ENCODE data around the gene ZRANB1.

ZRANB1 gene

DNA sequence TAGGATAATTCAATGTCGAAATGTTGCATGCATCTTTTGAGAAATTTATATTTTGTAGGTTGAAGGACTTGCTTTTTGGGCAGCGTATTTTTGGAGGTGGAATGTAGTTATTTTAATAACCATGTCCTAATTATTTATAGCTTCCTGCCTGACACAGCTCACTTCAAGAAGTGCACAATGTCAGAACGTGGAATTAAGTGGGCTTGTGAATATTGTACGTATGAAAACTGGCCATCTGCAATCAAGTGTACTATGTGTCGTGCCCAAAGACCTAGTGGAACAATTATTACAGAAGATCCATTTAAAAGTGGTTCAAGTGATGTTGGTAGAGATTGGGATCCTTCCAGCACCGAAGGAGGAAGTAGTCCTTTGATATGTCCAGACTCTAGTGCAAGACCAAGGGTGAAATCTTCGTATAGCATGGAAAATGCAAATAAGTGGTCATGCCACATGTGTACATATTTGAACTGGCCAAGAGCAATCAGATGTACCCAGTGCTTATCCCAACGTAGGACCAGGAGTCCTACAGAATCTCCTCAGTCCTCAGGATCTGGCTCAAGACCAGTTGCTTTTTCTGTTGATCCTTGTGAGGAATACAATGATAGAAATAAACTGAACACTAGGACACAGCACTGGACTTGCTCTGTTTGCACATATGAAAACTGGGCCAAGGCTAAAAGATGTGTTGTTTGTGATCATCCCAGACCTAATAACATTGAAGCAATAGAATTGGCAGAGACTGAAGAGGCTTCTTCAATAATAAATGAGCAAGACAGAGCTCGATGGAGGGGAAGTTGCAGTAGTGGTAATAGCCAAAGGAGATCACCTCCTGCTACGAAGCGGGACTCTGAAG lies 620 bp downstream of the ZRANB1 start:
- no peak for TF ChIP-seq ZFX (IDR thresholded peaks at IDR 0.05)
- TF ChIP-seq, protein P1, sequence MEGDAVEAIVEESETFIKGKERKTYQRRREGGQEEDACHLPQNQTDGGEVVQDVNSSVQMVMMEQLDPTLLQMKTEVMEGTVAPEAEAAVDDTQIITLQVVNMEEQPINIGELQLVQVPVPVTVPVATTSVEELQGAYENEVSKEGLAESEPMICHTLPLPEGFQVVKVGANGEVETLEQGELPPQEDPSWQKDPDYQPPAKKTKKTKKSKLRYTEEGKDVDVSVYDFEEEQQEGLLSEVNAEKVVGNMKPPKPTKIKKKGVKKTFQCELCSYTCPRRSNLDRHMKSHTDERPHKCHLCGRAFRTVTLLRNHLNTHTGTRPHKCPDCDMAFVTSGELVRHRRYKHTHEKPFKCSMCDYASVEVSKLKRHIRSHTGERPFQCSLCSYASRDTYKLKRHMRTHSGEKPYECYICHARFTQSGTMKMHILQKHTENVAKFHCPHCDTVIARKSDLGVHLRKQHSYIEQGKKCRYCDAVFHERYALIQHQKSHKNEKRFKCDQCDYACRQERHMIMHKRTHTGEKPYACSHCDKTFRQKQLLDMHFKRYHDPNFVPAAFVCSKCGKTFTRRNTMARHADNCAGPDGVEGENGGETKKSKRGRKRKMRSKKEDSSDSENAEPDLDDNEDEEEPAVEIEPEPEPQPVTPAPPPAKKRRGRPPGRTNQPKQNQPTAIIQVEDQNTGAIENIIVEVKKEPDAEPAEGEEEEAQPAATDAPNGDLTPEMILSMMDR (conservative IDR thresholded peaks at IDR 0.05), result no peak
- no peak overlapping the region for H3K27ac ChIP-seq

DNA sequence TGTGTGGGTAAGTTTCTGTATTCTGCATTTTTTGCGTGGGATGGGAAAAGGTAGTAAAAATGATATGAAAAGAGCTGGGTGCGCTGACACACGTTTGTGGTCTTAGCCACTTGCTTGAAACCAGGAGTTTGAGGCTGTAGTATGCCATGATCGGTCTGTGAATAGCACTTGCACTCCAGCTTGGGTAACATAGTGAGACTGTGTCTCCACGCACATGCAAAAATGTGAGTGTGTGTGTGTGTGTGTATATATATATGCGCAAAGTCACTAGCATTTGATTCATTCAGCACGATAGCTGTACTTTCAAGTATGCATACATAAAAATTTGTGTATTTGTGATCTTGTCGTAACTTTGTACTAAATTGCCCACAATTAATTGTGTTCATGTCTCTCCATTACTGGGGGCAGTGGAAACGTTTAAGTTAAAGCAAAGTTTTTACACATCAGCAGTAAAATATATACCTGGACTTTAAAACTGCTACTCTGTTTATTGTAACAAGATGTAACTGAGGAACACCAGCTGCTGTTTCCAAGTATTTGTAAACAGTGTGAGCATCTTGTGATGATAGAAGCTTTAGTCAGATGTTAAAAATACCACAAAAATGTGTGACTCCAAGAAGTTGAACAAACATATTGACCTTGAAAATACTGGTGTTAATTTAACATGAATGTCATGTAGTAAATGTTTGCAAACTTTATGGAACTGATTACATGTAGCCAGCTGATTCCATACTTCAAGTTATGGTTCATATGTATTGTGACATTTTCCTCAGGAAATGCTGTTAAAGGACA lies 1.6 kb downstream of the ZRANB1 start:
- TF ChIP-seq, protein P1 (conservative IDR thresholded peaks at IDR 0.05), result no peak
- TF ChIP-seq ZFX (IDR thresholded peaks at IDR 0.05), result no peak
- no peak overlapping the region for H3K27ac ChIP-seq

DNA sequence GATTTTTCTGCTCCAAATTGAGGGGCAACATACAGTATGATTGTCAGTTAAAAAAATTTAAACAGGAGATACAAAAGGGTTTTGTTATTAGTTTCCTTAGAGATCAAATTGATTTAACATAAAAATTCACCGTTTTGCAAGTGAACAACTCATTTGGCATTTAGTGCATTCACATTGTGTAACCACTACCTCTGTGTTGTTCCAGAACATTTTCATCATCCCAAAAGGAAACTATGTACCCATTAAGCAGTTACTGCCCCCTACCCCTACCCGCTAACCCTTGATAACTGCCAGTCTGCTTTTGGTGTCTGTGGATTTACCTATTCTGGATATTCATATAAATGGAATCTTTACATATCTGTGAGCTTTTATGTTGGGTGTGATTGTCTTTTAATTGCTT lies 3.1 kb downstream of the ZRANB1 start:
- TF ChIP-seq ZFX (IDR thresholded peaks at IDR 0.05), result no peak
- TF ChIP-seq, protein P1 (conservative IDR thresholded peaks at IDR 0.05), result no peak
- no peak overlapping the region for H3K27ac ChIP-seq

DNA sequence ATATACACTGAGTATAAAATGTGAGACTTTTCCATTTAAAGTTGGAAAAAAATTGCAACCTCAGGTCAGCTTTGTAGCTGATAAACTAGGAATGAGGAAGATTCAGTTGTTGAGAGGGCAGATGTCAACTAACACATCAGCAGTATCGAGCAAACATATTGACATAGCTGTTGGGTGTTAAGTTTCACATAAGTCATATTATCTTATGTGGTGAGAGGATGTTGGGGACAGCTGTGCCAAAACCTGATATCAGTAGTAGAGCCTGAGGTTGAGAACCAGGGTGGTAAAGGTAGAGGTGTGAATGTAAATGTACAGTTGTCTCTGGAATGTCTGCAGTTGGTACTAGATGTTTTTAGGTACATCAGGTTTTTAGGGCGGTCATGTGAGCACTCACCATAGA lies 5.0 kb downstream of the ZRANB1 start:
- TF ChIP-seq, protein P1 (conservative IDR thresholded peaks at IDR 0.05), result no peak
- TF ChIP-seq ZFX (IDR thresholded peaks at IDR 0.05), result no peak

DNA sequence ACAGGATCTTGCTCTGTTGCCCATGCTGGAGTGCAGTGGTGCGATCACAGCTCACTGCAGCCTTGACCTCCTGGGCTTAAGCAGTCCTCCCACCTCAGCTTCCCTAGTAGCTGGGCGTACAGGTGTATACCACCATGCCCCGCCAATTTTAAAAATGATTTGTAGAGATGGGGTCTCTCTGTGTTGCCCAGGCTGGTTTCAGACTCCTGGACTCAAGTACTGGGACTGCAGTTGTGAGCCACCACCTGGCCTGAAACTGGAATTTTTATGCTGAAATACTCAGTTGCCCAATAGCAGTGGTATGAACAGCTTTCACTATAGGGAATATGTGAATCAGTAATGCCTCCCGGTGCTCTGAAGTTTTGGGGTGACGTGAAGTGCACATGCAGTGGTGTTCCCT lies 7.6 kb downstream of the ZRANB1 start:
- H3K27ac ChIP-seq, result no peak overlapping the region
- TF ChIP-seq, protein P1 (conservative IDR thresholded peaks at IDR 0.05), result no peak
- no peak for TF ChIP-seq ZFX (IDR thresholded peaks at IDR 0.05)

More for the DNA sequence above, 5.0 kb downstream of the ZRANB1 start:
- no peak overlapping the region for H3K27ac ChIP-seq

DNA sequence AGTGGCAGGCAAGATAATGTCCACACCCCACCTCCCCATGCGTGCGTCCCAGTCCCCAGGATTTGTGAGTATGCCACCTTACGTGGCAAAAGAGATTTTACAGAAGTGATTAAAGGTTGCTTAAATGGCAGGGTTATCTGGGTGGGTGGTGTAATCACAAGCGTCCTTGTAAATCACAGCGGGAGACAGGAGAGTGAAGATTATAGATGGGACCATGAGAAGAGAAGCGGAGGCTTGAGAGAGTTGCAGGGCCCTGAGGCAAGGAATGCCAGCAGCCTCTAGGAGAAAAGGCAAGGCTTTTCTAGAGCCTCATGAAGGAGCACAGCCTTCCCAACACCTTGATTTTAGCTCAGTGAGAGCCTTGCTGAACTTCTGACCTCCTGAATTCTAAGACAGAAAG lies 10.2 kb downstream of the ZRANB1 start:
- no peak overlapping the region for H3K27ac ChIP-seq
- no peak for TF ChIP-seq ZFX (IDR thresholded peaks at IDR 0.05)
- TF ChIP-seq, protein P1 (conservative IDR thresholded peaks at IDR 0.05), result no peak

DNA sequence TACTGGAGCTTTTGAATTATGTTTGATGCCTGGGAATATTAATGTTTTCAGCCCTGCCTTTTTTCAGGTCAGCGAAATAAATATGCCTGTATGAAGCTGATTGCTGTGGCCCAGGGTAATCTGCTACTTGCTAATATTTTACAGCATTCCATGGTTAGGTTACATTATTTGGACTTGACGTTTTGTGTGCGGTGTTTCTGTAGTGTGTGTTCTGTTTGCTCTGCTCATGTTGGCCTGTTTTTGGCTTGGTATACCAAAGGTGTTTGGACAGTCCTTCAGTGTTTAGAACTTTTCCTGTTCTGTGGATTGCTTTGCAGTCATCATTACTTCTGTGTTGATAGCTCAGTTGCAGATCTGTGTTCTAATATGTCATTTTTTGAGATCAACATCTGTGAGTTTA lies 11.5 kb downstream of the ZRANB1 start:
- no peak overlapping the region for H3K27ac ChIP-seq

More for the DNA sequence above, 11.5 kb downstream of the ZRANB1 start:
- TF ChIP-seq, protein P1 (conservative IDR thresholded peaks at IDR 0.05), result no peak
- no peak for TF ChIP-seq ZFX (IDR thresholded peaks at IDR 0.05)

Data from C4-2B (cell line).